Progenitor cell of endocrine pancreas (in vitro differentiated cells): ENCODE data around the gene IL1B. TPM values are rescaled to one million over a fixed set of nuclear protein-coding genes. Genes with fewer than 3 reads are reported as not detected.
"Not testable (repeated sequence)": the region's sequence is repeated elsewhere in the genome, so short reads cannot be mapped to it uniquely, and the experiment has no call there.

Source experiments
- DNase-seq: peaks from one replicate; pipeline ENCODE4 v3.0.0; 2021; ENCODE audit warnings: low spot score; ENCODE audit not compliant: unreplicated experiment
- H3K27ac Mint-ChIP-seq: 2 replicates; pipeline ENCODE4 v1.8.0; 2021; ENCODE audit warnings: mild to moderate bottlenecking, moderate library complexity, mixed read lengths
- H3K27me3 Mint-ChIP-seq: 2 replicates; pipeline ENCODE4 v1.8.0; 2021; ENCODE audit warnings: mixed read lengths
- H3K36me3 Mint-ChIP-seq: 2 replicates; pipeline ENCODE4 v1.8.0; 2022; ENCODE audit warnings: mixed read lengths; ENCODE audit not compliant: insufficient read depth
- H3K4me1 Mint-ChIP-seq: 2 replicates; pipeline ENCODE4 v1.8.0; 2021; ENCODE audit warnings: low read depth, mixed read lengths
- H3K4me3 Mint-ChIP-seq: 2 replicates; pipeline ENCODE4 v1.8.0; 2021; ENCODE audit warnings: low read depth, mild to moderate bottlenecking, moderate library complexity, mixed read lengths
- H3K9me3 Mint-ChIP-seq: 2 replicates; pipeline ENCODE4 v1.8.0; 2021; ENCODE audit warnings: low read depth, mixed read lengths
- total RNA-seq: library from RNA; stranded (reverse); gene quantifications from 2 replicates; pipeline ENCODE4 v1.2.1, GENCODE V29; 2021
- TF ChIP-seq, protein P1 (sequence below): fragments of 200-600 bp; sonication (generic); IDR thresholded peaks from one replicate; pipeline ENCODE4 v1.5.0; 2021; ENCODE audit warnings: antibody characterized with exemption, mild to moderate bottlenecking; ENCODE audit not compliant: unreplicated experiment

The IL1B gene
- total RNA-seq, 1 donor from 2014 or later: not detected

DNA sequence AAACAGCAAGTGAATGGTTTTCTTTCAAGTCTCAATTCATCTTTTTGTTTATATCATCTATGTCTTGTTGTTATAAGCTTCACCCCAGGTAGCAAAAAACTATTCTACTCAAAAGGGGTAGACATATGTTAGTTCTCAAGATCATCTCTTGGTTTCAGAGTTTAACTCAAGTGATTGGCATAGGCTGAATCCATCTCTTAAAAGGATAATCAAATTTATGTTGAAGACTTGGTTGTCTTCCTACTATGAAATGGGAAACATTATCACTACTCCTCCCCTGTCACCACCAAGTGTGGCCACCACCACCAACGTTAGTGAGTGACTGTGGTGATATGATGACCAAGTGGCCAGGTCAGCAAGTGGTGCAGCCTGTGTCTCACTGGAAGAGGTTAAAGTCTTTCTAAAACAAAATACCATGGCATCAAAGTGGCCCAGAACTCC lies 1.5 kb downstream of the IL1B start:
- Mint-ChIP-seq H3K4me1 (no peaks in the 10 kb centered on the region), H3K36me3 (no peaks in the 10 kb centered on the region), H3K27ac (no peak overlapping the region), H3K9me3 (no peaks in the 10 kb centered on the region), H3K27me3 (peaks cover 75% of the 10 kb centered on the region), H3K4me3 (no peak overlapping the region)
- DNase-seq: no peak
- TF ChIP-seq, protein P1, sequence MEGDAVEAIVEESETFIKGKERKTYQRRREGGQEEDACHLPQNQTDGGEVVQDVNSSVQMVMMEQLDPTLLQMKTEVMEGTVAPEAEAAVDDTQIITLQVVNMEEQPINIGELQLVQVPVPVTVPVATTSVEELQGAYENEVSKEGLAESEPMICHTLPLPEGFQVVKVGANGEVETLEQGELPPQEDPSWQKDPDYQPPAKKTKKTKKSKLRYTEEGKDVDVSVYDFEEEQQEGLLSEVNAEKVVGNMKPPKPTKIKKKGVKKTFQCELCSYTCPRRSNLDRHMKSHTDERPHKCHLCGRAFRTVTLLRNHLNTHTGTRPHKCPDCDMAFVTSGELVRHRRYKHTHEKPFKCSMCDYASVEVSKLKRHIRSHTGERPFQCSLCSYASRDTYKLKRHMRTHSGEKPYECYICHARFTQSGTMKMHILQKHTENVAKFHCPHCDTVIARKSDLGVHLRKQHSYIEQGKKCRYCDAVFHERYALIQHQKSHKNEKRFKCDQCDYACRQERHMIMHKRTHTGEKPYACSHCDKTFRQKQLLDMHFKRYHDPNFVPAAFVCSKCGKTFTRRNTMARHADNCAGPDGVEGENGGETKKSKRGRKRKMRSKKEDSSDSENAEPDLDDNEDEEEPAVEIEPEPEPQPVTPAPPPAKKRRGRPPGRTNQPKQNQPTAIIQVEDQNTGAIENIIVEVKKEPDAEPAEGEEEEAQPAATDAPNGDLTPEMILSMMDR: no peak

DNA sequence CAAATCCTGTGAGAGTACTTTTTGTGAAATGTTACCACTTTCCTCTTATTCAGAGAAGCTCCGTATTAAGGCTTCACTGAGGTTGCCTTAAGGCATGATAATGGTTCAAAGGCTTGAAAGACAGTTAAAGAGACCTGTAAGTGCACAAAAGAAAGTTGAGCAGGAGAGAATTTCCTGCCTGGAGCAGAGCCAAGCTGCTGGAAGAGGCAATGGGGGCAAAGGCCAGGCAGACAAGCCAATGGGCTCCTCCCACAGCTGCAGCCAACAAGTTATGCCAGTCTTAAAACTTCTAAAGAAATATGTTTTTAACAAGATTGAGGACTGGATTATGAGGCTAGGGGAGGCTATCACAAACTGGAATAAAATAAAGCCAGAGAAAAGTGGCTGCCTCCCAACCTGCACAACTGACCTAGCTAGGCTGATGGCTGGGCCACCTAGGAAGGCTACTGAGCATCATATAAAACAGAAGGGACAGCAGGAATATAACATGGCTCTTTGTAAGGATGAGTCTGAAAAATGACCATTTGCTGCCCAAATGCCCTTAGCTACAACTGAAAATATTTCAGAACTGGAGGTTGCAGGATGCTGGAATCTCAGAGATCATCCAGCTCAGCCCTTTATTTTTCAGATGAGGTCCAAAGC lies 2.1 kb downstream of the IL1B start:
- Mint-ChIP-seq H3K27ac (no peak overlapping the region), H3K27me3 (peaks cover 74% of the 10 kb centered on the region)

DNA sequence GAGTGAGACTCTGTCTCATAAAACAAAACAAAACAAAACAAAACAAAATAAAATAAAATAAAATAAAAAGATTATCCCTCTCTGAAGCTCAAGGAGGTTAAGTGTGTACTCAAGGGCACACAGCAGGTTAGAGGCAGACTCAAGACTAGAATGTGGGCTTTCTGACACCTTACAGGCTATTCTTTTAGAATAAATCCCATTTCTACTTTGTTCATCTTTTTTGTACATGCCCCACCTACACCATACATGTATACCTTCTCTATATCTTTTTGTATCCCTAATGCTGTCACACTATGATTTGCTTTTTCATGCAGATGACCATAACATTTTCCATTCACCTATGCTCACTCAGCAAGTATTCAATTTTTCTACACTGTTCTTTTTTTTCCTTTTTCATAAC lies 2.6 kb downstream of the IL1B start:
- DNase-seq: no peak
- no peaks in the 10 kb centered on the region for H3K36me3 Mint-ChIP-seq
- no peak overlapping the region for H3K27ac Mint-ChIP-seq
- H3K4me1 Mint-ChIP-seq: no peaks in the 10 kb centered on the region
- peaks cover 74% of the 10 kb centered on the region for H3K27me3 Mint-ChIP-seq
- H3K4me3 Mint-ChIP-seq: no peak overlapping the region
- no peaks in the 10 kb centered on the region for H3K9me3 Mint-ChIP-seq
- TF ChIP-seq, protein P1: no peak

More for the DNA sequence above, 2.1 kb downstream of the IL1B start:
- Mint-ChIP-seq H3K9me3 (no peaks in the 10 kb centered on the region), H3K36me3 (no peaks in the 10 kb centered on the region), H3K4me3 (no peak overlapping the region), H3K4me1 (no peaks in the 10 kb centered on the region)
- TF ChIP-seq, protein P1: no peak
- DNase-seq: no peak

DNA sequence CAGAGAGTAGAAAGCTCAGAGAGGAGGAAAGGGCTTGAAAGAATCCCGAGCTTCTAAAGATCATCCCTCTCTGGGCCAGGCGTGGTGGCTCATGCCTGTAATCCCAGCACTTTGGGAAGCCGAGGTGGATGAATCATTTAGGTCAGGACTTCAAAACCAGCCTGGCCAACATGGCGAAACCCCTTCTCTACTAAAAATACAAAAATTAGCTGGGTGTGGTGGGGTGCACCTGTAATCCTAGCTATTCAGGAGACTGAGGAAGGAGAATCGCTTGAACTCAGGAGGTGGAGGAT lies 3.0 kb downstream of the IL1B start:
- not testable (repeated sequence) for H3K36me3 Mint-ChIP-seq, H3K4me1 Mint-ChIP-seq, DNase-seq, H3K9me3 Mint-ChIP-seq, H3K27ac Mint-ChIP-seq, H3K4me3 Mint-ChIP-seq
- peaks cover 73% of the 10 kb centered on the region for H3K27me3 Mint-ChIP-seq

DNA sequence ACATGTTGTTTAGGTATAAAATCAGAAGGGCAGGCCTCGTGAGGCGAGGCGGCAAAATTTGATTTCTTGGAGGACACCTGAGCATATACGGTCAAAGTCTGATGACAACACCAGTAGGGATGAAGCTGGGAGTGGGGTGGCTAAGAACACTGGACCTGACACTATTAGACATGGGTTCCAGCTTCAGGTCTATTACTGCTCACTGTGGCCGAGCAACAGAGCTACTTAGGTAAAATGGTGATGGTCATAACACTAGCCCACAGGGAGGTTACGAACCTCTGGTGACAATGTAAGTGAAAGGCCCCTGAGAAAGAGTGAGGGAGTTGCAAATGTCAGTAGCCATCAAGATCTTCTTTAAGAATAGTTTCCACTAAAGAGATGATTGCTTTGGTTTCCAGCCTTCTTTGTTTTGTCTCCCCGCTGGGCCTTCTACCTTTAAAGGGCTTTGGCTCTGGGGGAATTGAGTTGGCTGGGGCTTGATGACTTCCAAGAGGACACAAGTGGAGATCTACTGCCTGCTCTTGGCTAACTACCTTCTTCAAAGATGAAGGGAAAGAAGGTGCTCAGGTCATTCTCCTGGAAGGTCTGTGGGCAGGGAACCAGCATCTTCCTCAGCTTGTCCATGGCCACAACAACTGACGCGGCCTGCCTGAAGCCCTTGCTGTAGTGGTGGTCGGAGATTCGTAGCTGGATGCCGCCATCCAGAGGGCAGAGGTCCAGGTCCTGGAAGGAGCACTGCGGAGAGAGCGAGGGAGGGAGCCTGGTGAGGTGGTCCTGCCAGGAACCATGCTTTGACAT lies 3.5 kb downstream of the IL1B start:
- no peak overlapping the region for H3K4me3 Mint-ChIP-seq
- H3K9me3 Mint-ChIP-seq: no peaks in the 10 kb centered on the region
- no peak for DNase-seq
- TF ChIP-seq, protein P1: no peak
- peaks cover 73% of the 10 kb centered on the region for H3K27me3 Mint-ChIP-seq
- H3K36me3 Mint-ChIP-seq: no peaks in the 10 kb centered on the region
- H3K27ac Mint-ChIP-seq: no peak overlapping the region
- no peaks in the 10 kb centered on the region for H3K4me1 Mint-ChIP-seq
